ENCODE measurements around the gene CFAP90. TPM values are rescaled to one million over a fixed set of nuclear protein-coding genes. Genes with fewer than 3 reads are reported as not detected.

The CFAP90 gene
- polyA plus RNA-seq, 3 donors: 6.1 to 7.1 (median 6.3) TPM

DNA sequence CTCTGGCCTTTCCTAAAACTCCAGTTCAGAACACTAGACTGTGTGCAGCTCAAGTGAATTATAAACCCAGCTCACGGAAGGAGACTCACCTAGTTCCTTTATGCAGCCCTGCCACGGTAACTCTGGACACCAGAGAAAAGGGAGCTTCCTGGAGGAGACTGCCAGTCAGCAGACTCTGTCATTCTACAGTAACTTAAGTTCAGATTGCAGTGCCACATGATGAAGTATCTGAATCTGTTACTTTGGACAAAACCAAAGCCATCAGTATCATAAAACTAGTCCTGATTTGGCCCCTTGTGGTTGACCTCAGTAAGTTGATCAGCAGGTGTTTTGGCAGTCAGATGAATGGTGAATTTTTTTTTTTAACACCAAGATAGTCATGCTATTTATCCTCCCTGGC, 20.7 kb upstream of the CFAP90 start:
- DNase-seq: no peak

DNA sequence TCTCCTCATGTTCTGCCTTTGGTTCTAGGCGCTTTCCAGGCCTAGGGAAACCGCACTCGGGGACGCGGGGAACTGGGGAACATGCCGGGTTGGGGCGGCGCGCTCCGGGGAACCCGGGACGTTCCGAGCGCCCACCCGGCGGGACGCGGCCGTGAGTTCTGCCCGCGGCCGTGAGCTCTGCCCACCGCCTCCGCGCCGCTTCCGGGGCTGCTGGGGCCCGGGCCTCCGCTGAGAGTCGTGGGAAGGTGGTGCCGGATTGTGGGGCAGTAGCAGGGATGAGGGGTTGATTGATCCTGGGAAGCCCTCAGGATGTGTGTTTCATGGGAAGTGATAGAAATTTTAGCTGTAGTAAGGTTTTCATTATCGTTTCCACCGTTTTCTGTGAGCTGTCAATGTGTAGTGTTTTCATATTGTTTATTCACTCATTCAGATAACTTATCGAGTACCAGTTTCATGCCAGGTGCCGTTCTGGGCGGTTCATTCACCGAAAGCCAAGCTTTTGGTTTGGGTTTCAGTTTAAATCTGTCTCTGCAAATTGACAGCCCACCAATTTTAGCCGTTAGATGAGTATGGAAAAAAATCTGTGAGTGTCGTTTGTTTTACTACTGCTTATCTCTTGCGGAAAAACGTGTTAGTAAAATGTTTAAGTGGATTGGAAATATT, 18.7 kb upstream of the CFAP90 start:
- no peak for DNase-seq

DNA sequence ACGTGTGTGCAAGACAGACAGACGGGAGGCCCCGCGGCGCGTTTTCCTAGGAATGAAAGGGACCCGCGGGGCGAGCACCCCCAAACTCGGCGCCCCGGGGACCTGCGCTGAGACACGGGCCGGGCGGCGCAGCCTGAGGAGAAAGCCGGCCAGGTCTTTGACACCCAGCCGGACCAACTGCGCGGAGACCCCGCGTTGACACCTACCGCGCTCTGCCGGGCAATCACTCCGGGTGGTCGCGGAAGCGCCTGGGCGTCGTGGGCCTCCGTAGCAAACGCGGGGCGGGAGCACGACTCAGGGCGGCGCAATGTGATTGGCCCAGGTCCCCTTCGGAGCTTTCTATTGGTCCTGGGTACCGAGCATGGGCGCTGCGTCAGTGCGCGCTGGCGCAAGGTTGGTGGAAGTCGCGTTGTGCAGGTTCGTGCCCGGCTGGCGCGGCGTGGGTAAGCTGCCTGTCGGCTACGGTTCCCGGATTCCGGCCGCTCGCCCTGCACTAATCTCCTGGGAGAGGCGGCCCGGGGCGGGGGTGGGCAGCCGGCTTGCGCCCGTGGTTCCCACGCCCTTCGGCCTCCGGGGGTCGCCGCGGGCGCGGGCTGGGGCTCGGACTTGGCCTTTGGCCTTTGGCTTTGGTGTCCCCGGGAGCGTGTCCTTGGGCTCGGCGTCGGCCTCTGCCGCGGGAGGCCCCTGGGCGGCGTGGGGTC, 18.0 kb upstream of the CFAP90 start, which contains the start of the genes FASTKD3 and MTRR:
Gene FASTKD3 (minus strand): TSS at position 259 of the 701 bp plus-strand sequence. CDS start 948 bp downstream, outside the sequence.
Gene MTRR (plus strand): TSS at position 376 of the 701 bp plus-strand sequence. CDS start 1,647 bp downstream, outside the sequence.
- DNase-seq: peak; percentile 92

DNA sequence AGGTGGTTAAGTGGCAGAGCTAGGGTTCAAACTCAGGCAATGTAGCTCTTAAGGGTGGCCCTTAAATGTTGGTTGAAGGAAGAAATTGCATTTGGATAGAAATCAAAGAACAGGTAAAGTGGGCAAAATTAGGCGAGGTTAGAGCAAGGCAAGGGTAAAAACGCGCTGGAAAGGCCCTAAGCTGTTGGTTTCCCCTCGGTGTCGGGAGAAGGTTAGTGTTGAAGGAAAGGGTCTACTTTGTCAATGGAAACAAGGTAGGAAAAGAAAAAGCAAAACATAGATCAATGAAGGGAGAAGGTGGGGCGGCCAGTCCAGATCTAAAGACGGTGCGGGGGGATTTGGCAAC, 17.5 kb upstream of the CFAP90 start:
- DNase-seq: no peak

DNA sequence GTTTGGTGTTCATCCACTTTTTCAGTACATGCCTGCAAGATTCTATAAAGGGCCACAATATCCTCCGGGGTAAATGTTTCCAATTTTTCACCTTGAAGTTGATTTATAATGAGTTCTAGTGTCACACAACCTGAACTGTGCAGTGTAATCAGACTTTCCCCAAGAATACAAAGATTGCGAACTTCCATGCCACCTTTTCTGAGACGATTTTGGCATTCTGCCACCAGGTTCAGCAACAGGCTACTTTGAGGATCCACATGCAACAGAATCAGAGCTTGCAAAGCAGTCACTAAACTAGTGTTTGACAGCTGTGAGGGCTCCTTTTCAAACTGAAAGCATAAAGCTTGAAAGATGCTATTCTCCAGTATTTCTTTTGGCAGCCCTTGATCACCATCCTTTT, 16.3 kb upstream of the CFAP90 start:
- DNase-seq: no peak

DNA sequence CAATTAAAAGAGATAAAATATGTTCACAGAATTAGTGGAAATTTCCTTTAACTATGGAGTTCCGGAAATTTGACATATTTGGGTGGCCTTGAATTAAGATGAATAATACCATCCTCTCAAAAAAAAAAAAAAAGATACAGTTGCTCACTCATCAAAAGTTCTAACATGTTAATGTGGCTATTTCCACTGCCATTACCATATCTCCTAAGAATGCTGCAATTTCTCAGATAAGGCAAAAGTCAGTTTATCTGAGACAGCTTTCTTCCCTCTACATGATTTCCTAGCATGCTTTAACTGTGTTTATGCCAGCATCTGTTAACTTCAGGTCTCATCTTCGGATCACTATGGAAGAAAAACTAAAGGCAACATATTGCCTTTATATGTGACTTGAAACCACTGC, 15.3 kb upstream of the CFAP90 start:
- no peak for DNase-seq

DNA sequence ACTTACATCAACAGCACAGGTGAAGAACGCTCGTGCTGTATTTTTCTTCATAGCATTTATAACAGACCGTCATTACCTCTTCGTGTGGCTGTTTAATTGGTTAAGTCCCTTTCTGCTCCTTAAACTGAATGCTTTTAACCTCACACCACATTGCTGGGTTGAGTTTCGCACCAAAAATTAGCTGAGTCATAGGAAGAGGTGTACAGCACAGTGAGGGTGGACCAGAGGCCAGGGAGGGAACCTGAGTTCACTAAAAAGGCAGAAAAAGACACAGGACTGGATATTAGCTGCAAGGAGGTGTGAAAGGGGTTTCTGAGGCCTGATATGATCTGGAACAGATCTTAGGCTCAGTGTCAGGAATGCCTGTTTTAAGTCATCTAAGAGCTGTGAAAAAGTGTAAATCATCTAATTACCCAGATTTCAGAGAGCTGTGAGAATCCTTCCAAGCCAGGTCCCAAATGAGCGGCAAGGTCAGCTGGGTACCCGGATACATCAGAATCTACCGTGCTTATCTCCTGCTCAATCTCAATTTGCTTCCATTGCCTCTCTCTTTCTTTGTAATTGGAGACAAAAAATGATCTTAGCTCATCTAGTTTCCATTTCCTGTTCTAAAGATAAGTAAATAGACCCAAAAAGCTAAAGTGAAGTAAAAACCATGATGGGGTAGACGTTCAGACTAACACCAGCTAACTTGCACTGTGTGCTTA, 7.1 kb upstream of the CFAP90 start:
- DNase-seq: no peak

DNA sequence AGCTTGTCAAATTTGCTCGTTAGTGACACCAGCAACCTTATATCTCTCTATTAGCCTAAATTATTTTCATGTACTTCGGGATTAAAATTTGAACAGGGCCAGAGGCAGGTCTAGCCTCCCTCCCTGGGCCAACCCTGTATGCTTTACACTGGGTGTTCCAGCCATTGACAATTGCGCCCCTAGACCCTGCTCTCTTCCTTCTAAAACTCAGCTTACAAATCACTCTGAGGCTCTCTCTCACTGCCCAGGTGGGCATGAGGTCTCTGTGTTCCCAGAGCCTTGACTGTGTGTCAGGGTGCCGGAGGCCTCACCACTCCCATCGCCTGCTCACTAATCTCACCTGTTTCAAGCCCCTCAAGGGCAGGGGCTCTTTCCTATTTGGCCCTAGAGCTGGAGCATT, 6.4 kb upstream of the CFAP90 start:
- DNase-seq: no peak

DNA sequence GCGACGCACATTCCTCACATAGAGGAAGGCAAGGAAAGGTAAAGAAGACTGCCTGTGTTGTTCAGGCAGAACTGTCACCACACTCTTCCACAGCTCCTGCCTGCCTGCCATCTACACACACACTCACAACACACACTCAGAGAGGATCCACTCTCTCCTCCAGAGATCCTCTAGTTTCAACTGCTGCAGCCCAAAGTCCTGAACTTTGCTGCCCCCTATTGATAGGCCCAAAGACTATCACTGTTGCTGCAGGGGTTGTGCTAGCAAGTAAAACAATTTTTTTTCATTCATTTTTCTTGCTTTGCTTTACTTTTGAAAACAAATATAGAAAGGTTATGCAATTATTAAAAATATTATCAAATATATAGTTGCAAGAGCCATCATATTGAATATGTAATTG, 5.9 kb upstream of the CFAP90 start:
- peak; percentile 28 for DNase-seq

DNA sequence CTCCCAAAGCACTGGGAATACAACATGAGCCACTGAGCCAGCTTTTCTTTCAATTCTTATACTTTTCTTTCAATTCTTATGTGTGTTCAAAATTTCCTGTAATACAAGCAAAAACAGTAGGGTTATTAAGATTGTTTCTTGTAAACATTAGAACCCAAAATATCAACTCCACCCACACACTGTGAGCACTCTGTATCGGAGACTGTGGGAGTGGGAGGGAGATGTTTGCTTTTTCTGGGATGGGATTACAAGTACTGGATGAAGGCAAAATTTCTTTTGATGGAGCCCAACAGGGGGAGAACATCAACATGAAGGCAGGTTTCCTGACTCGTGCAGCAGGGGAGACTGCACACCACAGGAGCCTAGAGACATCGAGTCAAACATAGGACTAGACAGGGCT, 4.7 kb upstream of the CFAP90 start:
- DNase-seq: no peak

DNA sequence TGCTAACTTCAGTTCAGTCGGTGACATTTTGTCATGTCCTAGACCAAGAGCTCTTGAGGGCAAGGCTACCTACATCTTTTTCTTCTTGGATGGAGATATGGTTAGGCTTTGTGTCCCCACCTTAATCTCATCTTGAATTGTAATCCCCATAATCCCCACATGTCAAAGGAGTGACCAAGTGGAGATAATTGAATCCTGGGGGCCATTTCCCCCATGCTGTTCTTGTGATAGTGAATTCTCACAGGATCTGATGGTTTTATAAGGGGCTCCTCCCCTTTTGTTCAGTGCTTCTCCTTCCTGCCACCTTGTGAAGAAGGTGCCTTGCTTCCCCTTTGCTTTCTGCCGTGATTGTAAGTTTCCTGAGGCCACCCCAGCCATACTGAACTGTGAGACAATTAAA, 2.1 kb upstream of the CFAP90 start:
- DNase-seq: no peak

DNA sequence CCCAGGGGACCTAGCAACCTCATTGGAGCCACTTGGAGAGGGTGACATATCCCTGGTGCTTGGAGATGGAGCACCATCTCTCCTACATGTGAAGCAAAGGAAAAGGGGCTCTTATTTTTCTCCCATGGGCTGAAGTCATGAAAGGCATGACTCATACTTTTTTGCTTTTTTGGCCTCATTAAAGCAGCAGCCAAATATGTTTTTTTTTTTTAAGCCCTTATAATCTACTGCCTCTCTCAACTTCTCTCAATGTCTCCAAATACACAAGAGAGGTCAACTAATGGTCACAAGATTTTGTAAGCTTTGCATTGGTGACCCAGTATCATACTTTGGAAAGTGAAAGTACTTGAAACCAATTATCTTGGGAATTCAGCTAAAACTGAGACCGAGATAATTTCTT, 1.6 kb upstream of the CFAP90 start:
- no peak for DNase-seq

DNA sequence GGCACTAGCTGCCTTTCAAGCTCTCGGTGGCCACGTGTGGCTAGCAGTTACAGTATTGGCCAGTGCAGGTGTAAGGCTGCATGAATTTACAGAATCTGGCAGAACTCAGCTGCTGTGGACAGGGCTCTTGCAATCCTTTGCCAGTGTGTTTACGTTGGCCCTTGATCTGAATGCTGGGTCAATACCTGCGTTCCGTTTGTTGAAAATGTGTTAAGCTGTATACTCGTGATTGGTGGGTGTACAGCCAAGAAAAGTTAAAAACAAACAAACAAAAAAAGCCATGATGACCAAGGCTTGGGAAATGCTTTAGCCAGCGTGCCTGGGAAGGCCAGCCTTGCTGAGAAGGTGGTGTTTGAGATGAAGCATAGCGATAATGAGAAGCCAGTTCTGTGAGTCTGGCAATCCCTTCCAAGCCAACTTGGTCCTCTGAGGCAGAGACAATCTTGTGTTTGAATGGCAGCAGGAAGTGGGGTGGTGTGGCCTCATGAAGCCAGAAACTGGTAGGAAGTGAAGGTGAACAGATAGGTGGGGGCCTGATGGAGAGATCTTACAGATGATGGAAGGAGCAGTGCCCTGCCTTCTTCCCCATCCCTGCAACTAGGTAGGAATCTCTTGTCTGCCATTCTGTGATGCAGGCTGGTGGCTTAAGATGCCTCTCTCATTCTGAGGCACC, 820 bp upstream of the CFAP90 start:
- DNase-seq: no peak

DNA sequence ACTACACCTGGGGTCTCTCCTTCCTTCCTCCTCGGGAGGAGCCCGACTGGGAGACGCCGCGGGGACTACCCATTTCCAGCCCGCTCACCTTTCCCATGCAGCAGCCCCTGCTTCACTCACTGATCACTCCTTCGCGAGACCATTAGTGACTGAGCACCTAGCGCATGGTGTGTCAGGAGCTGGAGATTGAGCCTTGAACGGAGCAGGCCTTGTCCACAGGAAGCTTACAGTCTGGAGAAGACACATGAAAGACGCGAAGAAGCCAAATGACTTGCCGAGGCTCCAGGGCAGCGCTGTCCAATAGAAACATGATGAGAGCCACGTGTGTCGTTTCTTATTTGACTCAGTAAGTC, 283 bp upstream of the CFAP90 start:
- DNase-seq: no peak

DNA sequence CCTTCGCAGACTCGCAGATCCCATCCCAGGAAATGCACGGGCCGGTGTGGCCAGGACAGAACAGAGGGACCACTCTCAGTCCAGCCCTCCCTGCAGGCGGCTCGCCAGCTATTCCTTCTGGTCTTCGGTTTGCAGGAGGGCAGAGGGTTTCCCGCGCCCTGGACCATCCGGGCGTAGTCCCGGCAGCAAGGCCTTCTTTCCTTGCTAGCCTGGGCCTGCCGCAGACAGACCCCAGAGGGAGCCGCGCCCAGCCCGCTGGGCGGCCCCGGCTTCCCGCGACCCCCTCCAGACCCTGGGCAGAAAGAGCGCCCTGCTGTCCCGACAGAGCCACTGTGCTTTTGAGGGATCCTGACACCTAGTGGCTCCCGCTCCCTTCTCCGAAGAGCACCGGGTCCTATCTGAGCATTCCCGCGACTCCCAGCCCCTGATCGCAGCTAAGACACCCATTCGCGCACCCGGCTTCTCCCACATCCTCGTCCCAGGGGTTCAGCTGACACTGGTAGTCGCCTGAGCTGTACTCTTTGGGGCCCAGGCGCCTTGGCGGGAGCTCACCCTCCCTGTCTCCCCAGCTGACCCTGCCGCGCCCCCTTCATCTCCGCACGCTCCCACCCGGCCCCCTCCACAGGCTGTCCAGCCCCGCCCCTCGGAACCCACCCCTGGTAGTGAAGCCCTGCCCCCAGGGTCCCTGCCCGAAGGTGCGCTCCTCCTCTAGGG, 1.1 kb downstream of the CFAP90 start:
- peak; percentile 34 for DNase-seq

DNA sequence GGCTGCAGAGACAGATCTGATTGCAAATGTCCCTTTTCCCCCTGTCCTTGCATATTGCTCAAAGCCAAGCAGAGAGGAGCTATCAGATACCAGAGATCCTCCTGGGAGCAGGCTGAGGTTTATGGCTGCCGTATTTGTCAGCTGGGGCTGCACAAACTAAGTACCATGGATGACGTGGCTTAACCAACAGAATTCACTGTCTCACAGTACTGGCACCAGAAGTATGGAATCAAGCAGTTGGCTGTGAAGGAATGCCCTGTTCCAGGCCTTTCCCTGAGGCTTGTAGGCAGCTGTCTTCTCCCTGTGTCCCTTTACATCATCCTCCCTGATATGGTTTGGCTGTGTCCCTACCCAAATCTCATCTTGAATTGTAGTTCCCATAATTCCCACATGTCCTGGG, 2.6 kb downstream of the CFAP90 start:
- DNase-seq: no peak

DNA sequence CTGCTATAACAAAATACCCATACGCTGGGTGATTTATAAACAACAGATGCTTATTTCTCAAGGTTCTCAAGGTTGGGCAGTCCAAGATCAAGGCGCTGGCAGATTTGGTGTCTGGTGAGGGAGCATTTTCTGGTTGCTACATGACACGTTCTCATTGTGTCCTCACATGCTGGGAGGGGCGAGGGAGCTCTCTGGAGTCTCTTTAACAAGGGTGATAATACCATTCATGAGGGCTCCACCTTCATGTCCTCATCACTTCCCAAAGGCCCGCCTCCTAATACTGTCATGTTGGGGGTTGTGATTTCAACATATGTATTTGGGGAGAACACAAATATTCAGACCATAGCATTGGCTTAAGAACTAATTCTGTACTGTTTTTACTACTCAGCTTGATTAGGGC, 4.6 kb downstream of the CFAP90 start:
- no peak for DNase-seq

DNA sequence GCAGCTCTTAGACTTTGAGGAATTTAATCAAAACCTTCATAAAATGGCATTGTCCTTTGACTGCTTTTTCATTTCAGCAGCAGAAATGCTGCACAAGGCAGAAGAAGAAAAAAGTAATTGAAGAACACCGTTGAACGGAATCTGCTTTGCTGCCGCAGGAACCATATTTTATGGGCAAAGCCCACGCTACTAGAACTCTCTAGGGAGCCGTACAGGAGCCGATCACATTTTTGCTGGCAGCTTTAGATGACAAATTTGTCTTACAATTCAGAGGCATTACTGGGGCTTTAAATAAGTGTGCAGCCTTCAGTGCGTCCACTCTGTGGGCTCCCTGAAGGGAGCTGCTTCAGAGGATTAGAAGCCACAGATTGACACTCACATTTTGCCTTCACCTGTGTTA, 5.4 kb downstream of the CFAP90 start:
- DNase-seq: no peak

DNA sequence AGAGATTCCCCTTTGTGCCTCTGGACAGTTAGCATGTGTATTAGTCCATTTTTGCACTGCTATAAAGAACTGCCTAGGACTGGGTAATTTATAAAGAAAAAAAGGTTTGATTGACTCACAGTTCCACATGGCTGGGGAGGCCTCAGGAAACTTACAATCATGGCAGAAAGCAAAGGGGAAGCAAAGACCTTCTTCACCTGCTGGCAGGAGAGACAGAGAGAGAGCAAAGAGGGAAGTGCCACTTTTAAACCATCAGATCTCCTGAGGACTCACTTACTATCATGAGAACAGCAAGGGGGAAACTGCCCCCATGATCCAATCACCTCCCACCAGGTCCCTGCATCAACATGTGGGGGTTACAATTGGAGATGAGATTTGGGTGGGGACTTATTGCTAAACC, 6.0 kb downstream of the CFAP90 start:
- no peak for DNase-seq

DNA sequence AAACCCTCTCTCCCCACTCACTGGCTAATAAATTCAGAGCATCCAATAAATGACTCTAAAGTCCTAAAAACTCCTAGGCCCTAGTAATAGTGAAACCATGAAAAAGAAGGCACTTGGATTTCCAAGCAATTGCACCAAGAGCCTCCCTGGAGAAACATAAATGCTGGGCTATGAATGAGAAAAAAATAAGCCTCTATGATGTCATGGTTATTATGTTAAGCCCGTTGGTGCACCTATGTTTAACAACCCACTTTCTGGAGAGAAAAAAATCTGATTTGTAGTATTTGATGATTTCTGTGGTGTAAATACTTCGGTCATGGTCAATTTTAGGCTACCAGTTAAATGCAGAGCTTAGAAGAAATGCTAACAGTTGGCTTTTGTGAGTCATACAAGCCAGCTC, 8.4 kb downstream of the CFAP90 start:
- DNase-seq: no peak

DNA sequence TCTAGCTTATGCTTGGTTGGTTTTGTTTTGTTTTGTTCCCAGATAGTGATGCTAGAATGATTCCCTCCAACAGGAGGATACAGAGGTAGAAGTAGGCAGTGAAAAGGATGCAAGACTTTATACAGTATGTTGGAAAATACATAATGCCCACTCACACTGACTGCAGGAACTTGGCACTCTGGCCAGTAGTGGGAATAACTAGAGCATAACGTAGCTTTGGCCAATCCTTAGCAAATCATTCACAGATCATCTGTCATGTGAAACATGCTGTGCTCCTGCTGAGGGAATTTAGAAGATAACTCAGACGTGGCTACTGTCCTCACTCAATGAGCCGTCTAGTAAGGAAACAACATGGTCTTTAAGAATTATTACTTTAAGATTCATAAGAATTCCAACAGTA, 13.5 kb downstream of the CFAP90 start:
- peak; percentile 20 for DNase-seq

DNA sequence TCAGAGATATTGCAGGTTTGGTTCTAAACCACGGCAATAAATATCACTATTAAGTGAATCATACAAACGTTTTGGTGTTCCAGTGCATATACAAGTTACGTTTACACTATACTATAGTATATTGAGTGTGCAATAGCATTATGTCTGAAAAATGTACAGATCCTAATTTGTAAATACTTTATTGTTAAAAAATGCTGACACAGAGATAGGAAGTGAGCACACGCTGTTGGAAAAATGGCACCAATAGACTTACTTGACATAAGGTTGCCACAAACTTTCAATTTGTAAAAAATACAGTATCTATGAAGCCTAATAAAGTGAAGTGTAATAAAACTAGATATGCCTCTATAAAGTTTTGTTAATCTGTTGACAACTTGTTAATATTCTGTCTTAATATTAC, 16.0 kb downstream of the CFAP90 start:
- no peak for DNase-seq

Data from renal pelvis (tissue), 4 donors.